IPS-20b (cell line): ENCODE data around the gene KIF18A.
A peak's percentile ranks its signal among the peaks of the same experiment; 100 is the strongest.
"Not testable (repeated sequence)": the region's sequence is repeated elsewhere in the genome, so short reads cannot be mapped to it uniquely, and the experiment has no call there.

Experiments used
- H3K27ac ChIP-seq: one replicate; pipeline ENCODE4 v1.5.1; 2013; ENCODE audit warnings: low read length
- H3K27me3 ChIP-seq: 2 replicates; pipeline ENCODE4 v1.6.1; 2013; ENCODE audit warnings: mild to moderate bottlenecking, low read length, inconsistent platforms; ENCODE audit not compliant: insufficient read depth
- H3K36me3 ChIP-seq: 2 replicates; pipeline ENCODE4 v1.6.1; 2013; ENCODE audit warnings: low read depth, mild to moderate bottlenecking, inconsistent platforms, low read length, moderate library complexity; ENCODE audit not compliant: insufficient read depth
- H3K4me1 ChIP-seq: 2 replicates; pipeline ENCODE4 v1.6.1; 2013; ENCODE audit warnings: mild to moderate bottlenecking, control low read depth, inconsistent platforms, low read length, moderate library complexity; ENCODE audit not compliant: insufficient read depth
- H3K4me3 ChIP-seq: 2 replicates; pipeline ENCODE4 v1.5.1; 2013; ENCODE audit warnings: mild to moderate bottlenecking, low read length, inconsistent platforms
- H3K9ac ChIP-seq: 2 replicates; pipeline ENCODE4 v1.6.1; 2013; ENCODE audit warnings: low read depth, mild to moderate bottlenecking, inconsistent platforms, low read length, moderate library complexity
- H3K9me3 ChIP-seq: 2 replicates; pipeline ENCODE4 v1.6.1; 2013; ENCODE audit warnings: mild to moderate bottlenecking, low read depth, low read length, inconsistent platforms; ENCODE audit not compliant: insufficient read depth

Gene KIF18A

DNA sequence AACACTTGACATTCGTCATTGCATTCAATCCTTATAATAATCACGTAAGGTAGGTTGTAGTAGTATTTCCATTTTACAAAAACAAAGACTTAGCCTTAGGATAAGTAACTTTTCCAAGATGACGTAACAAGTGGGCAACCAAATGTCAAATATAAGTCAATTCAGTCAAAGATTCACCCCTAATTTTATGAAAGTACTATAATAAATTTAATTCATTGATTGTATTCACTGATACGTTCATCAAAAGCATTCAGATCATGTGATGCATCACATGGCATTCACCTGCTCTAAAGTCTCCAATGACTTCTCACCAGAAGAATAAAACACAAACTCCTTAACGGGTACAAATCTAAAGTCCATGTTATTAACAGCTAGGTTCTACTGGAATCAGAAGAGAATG lies 2.1 kb downstream of the KIF18A start:
- H3K4me3 ChIP-seq = peak overlapping the region; percentile 20; the same call in 1 of the 2 replicates
- H3K9me3 ChIP-seq = no peaks in the 10 kb centered on the region
- no peak overlapping the region for H3K27ac ChIP-seq
- H3K4me1 ChIP-seq = peaks cover 7% of the 10 kb centered on the region; the same call in 1 of the 2 replicates
- H3K9ac ChIP-seq = no peak overlapping the region
- no peaks in the 10 kb centered on the region for H3K27me3 ChIP-seq
- H3K36me3 ChIP-seq = no peaks in the 10 kb centered on the region

DNA sequence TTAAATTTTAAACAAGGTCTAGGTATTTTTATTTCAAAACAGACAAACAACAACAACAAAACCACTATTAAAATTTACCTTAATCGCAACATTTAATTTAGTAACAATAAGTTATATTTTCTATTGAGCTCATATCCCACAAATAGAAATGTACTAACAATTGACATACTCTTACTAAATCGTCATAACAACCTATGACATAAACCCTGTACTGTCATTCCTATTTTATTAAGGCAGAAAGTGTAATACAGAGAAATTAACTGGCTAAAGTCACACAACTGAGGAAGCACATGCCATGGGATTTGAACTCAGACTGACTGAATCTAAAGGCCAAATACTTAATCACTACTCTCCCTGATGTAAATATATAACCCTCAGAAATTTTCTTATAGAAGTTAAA lies 3.0 kb downstream of the KIF18A start:
- Histone ChIP-seq H3K36me3 (no peaks in the 10 kb centered on the region), H3K4me3 (no peak overlapping the region), H3K27ac (no peak overlapping the region), H3K9ac (no peak overlapping the region), H3K9me3 (no peaks in the 10 kb centered on the region), H3K27me3 (no peaks in the 10 kb centered on the region), H3K4me1 (peaks cover 7% of the 10 kb centered on the region; the same call in 1 of the 2 replicates)

DNA sequence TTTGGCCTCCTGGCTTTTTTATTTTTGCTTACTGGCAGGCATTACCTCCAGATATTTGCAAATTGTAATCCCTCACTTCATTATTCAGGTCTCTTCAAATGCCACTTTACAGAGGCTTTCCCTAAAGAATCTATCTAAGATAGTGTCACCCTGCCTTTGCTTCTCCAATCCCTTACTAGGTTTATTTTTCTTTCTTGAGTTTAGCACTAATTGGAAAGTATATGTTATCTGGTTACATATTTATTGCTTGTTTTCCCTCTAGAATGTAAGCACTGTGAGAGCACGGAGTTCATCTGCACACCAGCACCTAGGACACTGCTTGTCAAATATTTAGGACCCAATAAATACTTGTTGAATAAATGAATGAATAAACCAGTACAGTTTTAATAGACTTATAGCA lies 3.5 kb downstream of the KIF18A start:
- Histone ChIP-seq H3K9ac (no peak overlapping the region; the same call in 1 of the 2 replicates), H3K27me3 (no peaks in the 10 kb centered on the region), H3K4me3 (no peak overlapping the region), H3K9me3 (no peaks in the 10 kb centered on the region), H3K27ac (no peak overlapping the region), H3K36me3 (no peaks in the 10 kb centered on the region), H3K4me1 (peaks cover 7% of the 10 kb centered on the region; the same call in 1 of the 2 replicates)

DNA sequence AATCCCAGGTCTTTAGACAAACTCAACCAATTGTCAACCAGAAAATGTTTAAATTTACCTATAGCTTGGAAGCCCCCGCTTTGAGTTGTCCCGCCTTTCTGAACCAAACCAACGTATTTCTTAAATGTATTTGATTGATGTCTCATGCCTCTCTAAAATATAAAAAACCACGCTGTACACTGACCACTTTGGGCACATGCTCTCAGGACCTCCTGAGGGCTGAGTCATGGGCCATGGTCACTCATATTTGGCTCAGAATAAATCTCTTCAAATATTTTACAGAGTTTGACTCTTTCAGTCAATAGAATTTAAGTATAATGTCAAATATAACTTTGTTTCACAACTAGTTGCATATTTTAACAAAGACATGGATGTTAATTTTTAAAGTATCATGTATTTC lies 5.7 kb downstream of the KIF18A start:
- H3K9ac ChIP-seq = not testable (repeated sequence)

DNA sequence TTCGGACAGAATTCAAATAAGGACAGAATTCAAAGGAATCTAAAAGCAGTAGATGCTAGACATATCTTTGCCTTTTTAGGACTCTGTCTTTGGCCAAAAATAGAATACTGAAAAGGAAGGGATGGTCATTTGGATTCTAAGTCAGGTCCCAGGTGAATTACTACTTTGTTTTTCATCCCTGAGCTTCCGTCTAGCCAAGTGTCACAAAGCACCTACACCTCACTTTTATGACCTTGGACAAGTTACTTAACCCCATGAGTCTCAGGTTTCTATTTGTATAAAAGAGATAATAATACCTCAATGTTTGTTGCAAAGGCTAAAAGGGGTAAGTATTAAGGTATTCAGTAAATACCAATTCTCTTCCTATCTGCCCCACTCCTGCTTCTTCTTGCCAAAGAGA lies 7.3 kb downstream of the KIF18A start:
- Histone ChIP-seq H3K27me3 (no peaks in the 10 kb centered on the region), H3K4me1 (no peaks in the 10 kb centered on the region), H3K27ac (no peak overlapping the region), H3K9me3 (no peaks in the 10 kb centered on the region), H3K9ac (no peak overlapping the region), H3K4me3 (no peak overlapping the region), H3K36me3 (peaks cover 19% of the 10 kb centered on the region; the same call in 1 of the 2 replicates)

More for the DNA sequence above, 5.7 kb downstream of the KIF18A start:
- not testable (repeated sequence) for H3K27ac ChIP-seq, H3K36me3 ChIP-seq, H3K9me3 ChIP-seq, H3K27me3 ChIP-seq, H3K4me1 ChIP-seq, H3K4me3 ChIP-seq

DNA sequence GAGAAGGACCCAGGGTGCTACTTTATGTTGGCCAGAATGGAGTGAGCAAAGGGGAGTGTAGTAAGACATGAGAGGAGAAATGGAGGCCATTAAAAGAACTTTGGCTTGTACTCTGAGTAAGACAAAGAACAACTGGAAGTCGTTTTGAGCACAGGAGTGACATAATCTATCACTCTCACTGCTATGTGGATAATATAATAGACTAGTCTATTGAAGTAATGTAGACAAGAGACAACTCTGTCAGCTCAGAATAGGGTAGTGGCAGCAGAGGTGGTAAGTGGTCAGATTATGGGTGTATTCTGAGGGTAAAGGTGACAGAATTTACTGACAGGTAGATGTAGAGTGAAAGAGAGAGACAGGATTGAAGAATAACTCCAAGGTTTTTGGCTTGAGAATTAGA lies 8.2 kb downstream of the KIF18A start:
- Histone ChIP-seq H3K9ac (no peak overlapping the region), H3K27me3 (no peaks in the 10 kb centered on the region), H3K9me3 (no peaks in the 10 kb centered on the region), H3K27ac (no peak overlapping the region), H3K4me3 (no peak overlapping the region), H3K4me1 (no peaks in the 10 kb centered on the region), H3K36me3 (peaks cover 28% of the 10 kb centered on the region; the same call in 1 of the 2 replicates)

DNA sequence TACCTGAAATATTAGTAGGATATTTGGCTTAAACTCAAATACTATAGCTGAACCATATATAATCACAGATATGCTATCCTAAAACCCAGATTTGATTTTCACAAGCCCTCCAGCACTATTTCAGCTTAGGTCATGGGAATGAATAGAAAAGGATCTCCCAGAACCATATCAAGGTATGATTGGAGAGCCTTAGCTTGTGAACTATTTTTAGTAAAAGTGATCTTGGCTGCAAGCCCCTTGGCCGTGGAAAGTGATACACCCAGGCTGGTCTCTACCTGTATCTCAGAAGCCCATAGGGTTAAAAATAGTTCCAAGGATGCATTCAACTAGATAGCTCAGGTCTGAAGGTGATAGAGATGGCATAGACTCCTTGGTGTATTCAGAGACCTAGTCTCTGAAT lies 9.7 kb downstream of the KIF18A start:
- H3K9me3 ChIP-seq = no peaks in the 10 kb centered on the region
- no peaks in the 10 kb centered on the region for H3K4me1 ChIP-seq
- H3K36me3 ChIP-seq = peaks cover 37% of the 10 kb centered on the region; the same call in 1 of the 2 replicates
- no peak overlapping the region for H3K4me3 ChIP-seq
- no peak overlapping the region for H3K27ac ChIP-seq
- no peaks in the 10 kb centered on the region for H3K27me3 ChIP-seq
- H3K9ac ChIP-seq = no peak overlapping the region

DNA sequence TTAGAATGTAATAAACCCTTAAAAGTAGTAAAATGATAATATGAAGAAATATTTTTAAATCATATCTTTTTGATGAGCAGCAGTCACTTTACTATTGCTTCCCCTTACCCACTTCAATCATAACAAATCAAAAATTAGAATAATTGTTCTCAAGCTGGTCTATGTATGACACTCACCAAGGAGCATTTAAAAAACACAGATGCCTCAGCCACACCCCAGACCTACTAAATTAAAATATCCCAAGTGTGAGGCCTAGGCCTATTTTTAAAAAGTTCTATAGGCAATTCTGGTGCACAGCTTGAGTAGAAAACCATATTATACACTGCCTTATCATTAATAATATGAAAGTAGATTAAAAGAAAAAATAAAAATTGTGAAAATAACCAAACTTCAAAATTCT lies 15.2 kb downstream of the KIF18A start:
- Histone ChIP-seq H3K9ac (no peak overlapping the region), H3K4me1 (no peaks in the 10 kb centered on the region), H3K9me3 (no peaks in the 10 kb centered on the region), H3K27me3 (no peaks in the 10 kb centered on the region), H3K27ac (no peak overlapping the region), H3K36me3 (peaks cover 68% of the 10 kb centered on the region), H3K4me3 (no peak overlapping the region)

DNA sequence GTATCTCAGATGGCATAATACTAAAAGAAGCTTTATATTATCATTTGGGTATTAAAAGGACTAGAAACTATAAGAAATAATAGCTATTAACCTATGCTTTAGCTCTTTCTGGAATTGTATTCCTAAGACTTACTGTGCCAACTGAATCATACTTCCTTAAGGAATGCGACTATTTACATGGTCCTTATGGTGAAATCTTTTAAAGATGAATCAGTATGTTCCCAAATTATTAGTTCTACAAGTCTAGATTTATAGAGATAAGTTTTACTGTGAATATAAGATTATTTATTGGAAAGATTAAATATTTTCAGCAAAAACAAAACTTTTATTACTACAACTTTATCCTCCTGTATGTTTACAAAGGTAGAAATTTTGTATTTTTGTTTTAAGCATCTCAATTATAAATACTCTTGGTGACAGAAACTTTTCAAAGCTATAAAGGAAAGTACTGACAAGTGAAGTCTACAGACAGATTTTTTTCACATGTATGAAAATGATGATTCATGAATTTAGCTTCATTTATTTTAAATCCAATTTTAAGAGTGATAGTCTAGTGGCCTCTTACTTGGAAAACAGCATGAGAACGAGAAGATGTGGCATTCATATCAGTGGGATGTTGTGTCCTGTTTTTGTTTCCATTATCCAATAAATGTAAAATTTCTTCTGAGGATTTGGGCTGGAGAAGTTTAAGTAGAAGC lies 17.8 kb downstream of the KIF18A start:
- no peaks in the 10 kb centered on the region for H3K4me1 ChIP-seq
- H3K4me3 ChIP-seq = no peak overlapping the region
- H3K27me3 ChIP-seq = no peaks in the 10 kb centered on the region
- H3K9me3 ChIP-seq = no peaks in the 10 kb centered on the region
- no peak overlapping the region for H3K27ac ChIP-seq
- H3K36me3 ChIP-seq = peaks cover 57% of the 10 kb centered on the region
- H3K9ac ChIP-seq = no peak overlapping the region

DNA sequence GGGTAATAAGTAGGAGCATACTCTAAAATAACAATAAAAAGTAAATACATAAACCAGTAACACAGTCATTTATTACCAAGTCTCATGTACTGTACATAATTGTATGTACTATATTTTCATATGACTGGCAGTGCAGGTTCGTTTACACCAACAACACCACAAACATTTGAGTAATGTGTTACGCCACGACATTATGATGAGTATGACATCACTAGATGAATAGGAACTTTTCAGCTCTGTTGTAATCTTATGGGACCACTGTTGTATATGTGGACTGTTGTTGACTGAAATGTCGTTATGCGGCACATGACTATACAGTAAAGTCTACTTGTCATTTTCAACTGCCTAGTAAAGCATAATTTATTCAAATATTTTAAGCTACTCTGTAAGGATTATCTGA lies 18.6 kb downstream of the KIF18A start:
- no peak overlapping the region for H3K4me3 ChIP-seq
- H3K4me1 ChIP-seq = no peaks in the 10 kb centered on the region
- no peak overlapping the region for H3K9ac ChIP-seq
- no peaks in the 10 kb centered on the region for H3K9me3 ChIP-seq
- H3K27me3 ChIP-seq = no peaks in the 10 kb centered on the region
- H3K27ac ChIP-seq = no peak overlapping the region
- H3K36me3 ChIP-seq = peaks cover 55% of the 10 kb centered on the region

DNA sequence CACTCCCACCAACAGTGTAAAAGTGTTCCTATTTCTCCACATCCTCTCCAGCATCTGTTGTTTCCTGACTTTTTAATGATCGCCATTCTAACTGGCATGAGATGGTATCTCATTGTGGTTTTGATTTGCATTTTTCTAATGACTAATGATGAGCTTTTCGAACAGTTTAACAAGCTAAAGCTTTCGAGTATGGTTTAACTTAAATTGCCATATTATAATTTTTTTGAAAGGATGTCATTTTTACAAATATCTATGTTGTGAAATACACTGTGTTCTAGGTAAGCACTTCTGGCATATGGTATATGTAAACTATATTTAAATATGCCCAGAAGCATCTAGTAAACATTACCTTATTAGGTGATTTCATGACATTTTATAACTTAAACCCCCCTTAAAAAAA lies 20.3 kb downstream of the KIF18A start:
- not testable (repeated sequence) for H3K4me1 ChIP-seq, H3K27me3 ChIP-seq, H3K4me3 ChIP-seq, H3K9ac ChIP-seq, H3K27ac ChIP-seq, H3K9me3 ChIP-seq
- peaks cover 62% of the 10 kb centered on the region for H3K36me3 ChIP-seq

DNA sequence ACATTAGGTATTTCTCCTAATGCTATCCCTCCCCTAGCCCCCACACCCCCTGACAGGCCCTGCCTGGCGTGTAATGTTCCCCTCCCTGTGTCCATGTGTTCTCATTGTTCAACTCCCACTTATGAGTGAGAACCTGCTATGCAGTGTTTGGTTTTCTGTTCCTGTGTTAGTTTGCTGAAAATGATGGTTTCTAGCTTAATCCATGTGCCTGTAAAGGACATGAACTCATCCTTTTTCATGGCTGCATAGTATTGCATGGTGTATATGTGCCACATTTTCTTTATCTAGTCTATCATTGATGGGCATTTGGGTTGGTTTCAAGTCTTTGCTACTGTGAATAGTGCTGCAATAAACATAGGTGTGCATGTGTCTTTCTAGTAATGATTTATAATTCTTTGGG lies 20.8 kb downstream of the KIF18A start:
- H3K36me3 ChIP-seq = peaks cover 67% of the 10 kb centered on the region
- H3K9ac ChIP-seq, H3K27ac ChIP-seq, H3K4me3 ChIP-seq, H3K9me3 ChIP-seq, H3K27me3 ChIP-seq, H3K4me1 ChIP-seq: not testable (repeated sequence)
